HepG2 (cell line): ENCODE measurements around the gene TJAP1. TPM values are rescaled to one million over a fixed set of nuclear protein-coding genes. Genes with fewer than 3 reads are reported as not detected.

Source experiments
- ATF7 ChIP-seq, 2 experiments: fragments of 450-650 bp in 1 of 2; sonication (generic) in 1 of 2; formaldehyde crosslinking in 1 of 2; IDR thresholded peaks; 2 replicates each; pipeline versions ENCODE4 v1.4.0 to v1.6.1; 2016 to 2020; ENCODE audit warnings: antibody characterized with exemption in 1 of 2, mild to moderate bottlenecking in 1 of 2, missing genetic modification reagents in 1 of 2
- ATF7-NPFF ChIP-seq: sonication (generic); formaldehyde crosslinking; IDR thresholded peaks from 2 replicates; pipeline ENCODE4 v1.8.1; 2023; ENCODE audit warnings: mild to moderate bottlenecking, low read depth, missing genetic modification reagents, moderate library complexity
- CHCHD3 ChIP-seq: sonication (generic); formaldehyde crosslinking; IDR thresholded peaks from 2 replicates; pipeline ENCODE4 v1.8.0; 2022; ENCODE audit warnings: mild to moderate bottlenecking, missing genetic modification reagents, moderate library complexity
- FOXP1 ChIP-seq, 2 experiments: fragments of 450-650 bp in 1 of 2; IDR thresholded peaks; 2 replicates each; pipeline ENCODE4 v1.6.1; 2017 to 2018; ENCODE audit warnings: antibody characterized with exemption in 1 of 2
- KDM4B ChIP-seq: sonication (generic); formaldehyde crosslinking; IDR thresholded peaks from 2 replicates; pipeline ENCODE4 v1.4.0; 2020; ENCODE audit warnings: missing genetic modification reagents
- KMT2A ChIP-seq: sonication (generic); formaldehyde crosslinking; IDR thresholded peaks from 2 replicates; pipeline ENCODE4 v1.4.0; 2020; ENCODE audit warnings: missing genetic modification reagents
- PPARG ChIP-seq: conservative IDR thresholded peaks from 2 replicates; pipeline ENCODE4 v1.6.1; 2016; ENCODE audit warnings: missing biosample characterization, missing genetic modification reagents
- RARG ChIP-seq: sonication (generic); formaldehyde crosslinking; IDR thresholded peaks from 2 replicates; pipeline ENCODE4 v1.4.0; 2020; ENCODE audit warnings: low read depth, mild to moderate bottlenecking, missing genetic modification reagents
- SP5 ChIP-seq: IDR thresholded peaks from 2 replicates; pipeline ENCODE4 v1.6.1; 2016; ENCODE audit warnings: low read depth, borderline replicate concordance
- ZMAT3 ChIP-seq: sonication (generic); formaldehyde crosslinking; conservative IDR thresholded peaks from 2 replicates; pipeline ENCODE4 v1.7.0; 2021; ENCODE audit warnings: missing genetic modification reagents
- ZNF572 ChIP-seq: sonication (generic); formaldehyde crosslinking; IDR thresholded peaks from 2 replicates; pipeline ENCODE4 v1.5.1; 2020; ENCODE audit warnings: mild to moderate bottlenecking, missing genetic modification reagents
- ZSCAN29 ChIP-seq: sonication (generic); formaldehyde crosslinking; conservative IDR thresholded peaks from 2 replicates; pipeline ENCODE4 v1.4.0; 2020; ENCODE audit warnings: mild to moderate bottlenecking, missing genetic modification reagents
- polyA plus RNA-seq, 8 experiments: library from polyadenylated mRNA; depleted of rRNA in 3 of 8; stranded (reverse) in 7 of 8; unstranded in 1 of 8; fragments of >200 nt; fragmentation: Illumina TruSeq in 4 of 8; extraction: Trizol in 4 of 8; gene quantifications; 2 replicates each; pipeline versions ENCODE4 v1.2.1 to v1.2.3, GENCODE V29; 2011 to 2016; ENCODE audit warnings: low read depth in 4 of 8, missing spikeins in 1 of 8, mixed read lengths in 1 of 8; ENCODE audit not compliant: insufficient read depth in 1 of 8
- total RNA-seq, 5 experiments: library from RNA; depleted of rRNA; stranded (reverse); fragments of >200 nt; fragmentation: Illumina TruSeq; extraction: Trizol; gene quantifications; 2 replicates each; pipeline ENCODE4 v1.2.3, GENCODE V29; 2016; ENCODE audit warnings: low read depth in 1 of 5
- TF ChIP-seq, protein P1 (sequence below): sonication (generic); formaldehyde crosslinking; IDR thresholded peaks from 2 replicates; pipeline ENCODE4 v1.4.0; 2020; ENCODE audit warnings: missing genetic modification reagents
- TF ChIP-seq, protein P2 (sequence below): sonication (generic); formaldehyde crosslinking; IDR thresholded peaks from 2 replicates; pipeline ENCODE4 v1.4.0; 2020; ENCODE audit warnings: mild to moderate bottlenecking, missing genetic modification reagents
- TF ChIP-seq, protein P3 (sequence below): sonication (generic); formaldehyde crosslinking; IDR thresholded peaks from 2 replicates; pipeline ENCODE4 v1.5.1; 2020; ENCODE audit warnings: mild to moderate bottlenecking, moderate library complexity, missing genetic modification reagents
- TF ChIP-seq, protein P4 (sequence below): sonication (generic); formaldehyde crosslinking; IDR thresholded peaks from 2 replicates; pipeline ENCODE4 v1.5.1; 2020; ENCODE audit warnings: mild to moderate bottlenecking, missing genetic modification reagents, moderate library complexity

The TJAP1 gene
- total and polyA plus RNA-seq, 2 of the 13 experiments (the other 11 are each of a cell fraction or from before 2014, with no cell fraction given) = 15.7 to 41.6 TPM

DNA sequence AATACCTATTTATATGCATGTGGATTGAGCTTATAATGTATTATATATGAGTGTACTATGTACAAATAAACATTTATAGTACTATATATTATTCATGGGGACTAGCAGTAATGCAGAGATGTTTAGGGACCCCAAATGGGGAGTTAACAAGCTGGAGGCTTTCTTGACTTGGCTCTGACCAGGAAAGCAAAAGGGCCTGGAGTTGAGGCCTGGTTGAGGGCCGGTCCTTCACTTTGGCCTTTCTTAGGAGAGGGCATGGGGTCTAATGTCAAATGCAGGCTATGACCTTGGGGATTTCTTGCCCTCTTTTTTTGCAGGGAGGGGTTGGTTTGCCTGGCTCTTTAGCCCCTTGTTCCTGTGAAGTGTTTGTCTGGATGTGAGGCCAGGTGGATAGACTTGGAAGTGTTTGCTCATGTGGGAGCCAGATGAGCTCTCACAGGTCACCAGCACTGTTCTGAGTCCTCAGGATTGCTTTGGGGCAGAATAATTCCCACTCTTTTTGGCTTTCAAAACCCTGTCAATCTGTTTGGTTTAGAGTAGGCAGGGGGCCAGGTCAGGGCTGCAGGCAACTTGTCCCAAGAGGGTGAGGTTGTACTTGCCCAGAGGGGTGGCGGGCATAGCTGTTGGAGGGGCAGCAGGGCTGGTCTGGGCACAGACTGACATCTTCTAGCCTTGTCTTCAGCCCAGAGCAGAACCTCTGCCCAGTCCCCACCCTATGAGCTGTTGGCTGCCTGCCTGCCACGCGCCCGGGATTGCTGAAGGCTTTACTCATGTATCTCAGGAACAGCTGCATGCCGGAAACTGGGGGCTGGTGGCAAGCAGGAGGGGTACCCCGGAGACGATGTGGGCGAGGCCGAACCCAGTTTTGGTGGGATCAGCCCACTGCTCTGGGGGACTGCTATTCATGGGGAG lies 14.6 kb downstream of the TJAP1 start (continued):
- TF ChIP-seq, protein P1, sequence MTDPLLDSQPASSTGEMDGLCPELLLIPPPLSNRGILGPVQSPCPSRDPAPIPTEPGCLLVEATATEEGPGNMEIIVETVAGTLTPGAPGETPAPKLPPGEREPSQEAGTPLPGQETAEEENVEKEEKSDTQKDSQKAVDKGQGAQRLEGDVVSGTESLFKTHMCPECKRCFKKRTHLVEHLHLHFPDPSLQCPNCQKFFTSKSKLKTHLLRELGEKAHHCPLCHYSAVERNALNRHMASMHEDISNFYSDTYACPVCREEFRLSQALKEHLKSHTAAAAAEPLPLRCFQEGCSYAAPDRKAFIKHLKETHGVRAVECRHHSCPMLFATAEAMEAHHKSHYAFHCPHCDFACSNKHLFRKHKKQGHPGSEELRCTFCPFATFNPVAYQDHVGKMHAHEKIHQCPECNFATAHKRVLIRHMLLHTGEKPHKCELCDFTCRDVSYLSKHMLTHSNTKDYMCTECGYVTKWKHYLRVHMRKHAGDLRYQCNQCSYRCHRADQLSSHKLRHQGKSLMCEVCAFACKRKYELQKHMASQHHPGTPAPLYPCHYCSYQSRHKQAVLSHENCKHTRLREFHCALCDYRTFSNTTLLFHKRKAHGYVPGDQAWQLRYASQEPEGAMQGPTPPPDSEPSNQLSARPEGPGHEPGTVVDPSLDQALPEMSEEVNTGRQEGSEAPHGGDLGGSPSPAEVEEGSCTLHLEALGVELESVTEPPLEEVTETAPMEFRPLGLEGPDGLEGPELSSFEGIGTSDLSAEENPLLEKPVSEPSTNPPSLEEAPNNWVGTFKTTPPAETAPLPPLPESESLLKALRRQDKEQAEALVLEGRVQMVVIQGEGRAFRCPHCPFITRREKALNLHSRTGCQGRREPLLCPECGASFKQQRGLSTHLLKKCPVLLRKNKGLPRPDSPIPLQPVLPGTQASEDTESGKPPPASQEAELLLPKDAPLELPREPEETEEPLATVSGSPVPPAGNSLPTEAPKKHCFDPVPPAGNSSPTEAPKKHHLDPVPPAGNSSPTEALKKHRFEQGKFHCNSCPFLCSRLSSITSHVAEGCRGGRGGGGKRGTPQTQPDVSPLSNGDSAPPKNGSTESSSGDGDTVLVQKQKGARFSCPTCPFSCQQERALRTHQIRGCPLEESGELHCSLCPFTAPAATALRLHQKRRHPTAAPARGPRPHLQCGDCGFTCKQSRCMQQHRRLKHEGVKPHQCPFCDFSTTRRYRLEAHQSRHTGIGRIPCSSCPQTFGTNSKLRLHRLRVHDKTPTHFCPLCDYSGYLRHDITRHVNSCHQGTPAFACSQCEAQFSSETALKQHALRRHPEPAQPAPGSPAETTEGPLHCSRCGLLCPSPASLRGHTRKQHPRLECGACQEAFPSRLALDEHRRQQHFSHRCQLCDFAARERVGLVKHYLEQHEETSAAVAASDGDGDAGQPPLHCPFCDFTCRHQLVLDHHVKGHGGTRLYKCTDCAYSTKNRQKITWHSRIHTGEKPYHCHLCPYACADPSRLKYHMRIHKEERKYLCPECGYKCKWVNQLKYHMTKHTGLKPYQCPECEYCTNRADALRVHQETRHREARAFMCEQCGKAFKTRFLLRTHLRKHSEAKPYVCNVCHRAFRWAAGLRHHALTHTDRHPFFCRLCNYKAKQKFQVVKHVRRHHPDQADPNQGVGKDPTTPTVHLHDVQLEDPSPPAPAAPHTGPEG (CRISPR knock-in tag) = no peak
- TF ChIP-seq, protein P2, sequence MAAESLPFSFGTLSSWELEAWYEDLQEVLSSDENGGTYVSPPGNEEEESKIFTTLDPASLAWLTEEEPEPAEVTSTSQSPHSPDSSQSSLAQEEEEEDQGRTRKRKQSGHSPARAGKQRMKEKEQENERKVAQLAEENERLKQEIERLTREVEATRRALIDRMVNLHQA = no peak
- TF ChIP-seq ZMAT3 (CRISPR knock-in tag) = no peak
- no peak for TF ChIP-seq CHCHD3 (CRISPR knock-in tag)
- TF ChIP-seq, protein P3, sequence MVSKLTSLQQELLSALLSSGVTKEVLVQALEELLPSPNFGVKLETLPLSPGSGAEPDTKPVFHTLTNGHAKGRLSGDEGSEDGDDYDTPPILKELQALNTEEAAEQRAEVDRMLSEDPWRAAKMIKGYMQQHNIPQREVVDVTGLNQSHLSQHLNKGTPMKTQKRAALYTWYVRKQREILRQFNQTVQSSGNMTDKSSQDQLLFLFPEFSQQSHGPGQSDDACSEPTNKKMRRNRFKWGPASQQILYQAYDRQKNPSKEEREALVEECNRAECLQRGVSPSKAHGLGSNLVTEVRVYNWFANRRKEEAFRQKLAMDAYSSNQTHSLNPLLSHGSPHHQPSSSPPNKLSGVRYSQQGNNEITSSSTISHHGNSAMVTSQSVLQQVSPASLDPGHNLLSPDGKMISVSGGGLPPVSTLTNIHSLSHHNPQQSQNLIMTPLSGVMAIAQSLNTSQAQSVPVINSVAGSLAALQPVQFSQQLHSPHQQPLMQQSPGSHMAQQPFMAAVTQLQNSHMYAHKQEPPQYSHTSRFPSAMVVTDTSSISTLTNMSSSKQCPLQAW (CRISPR knock-in tag) = 0 out of 2 replicates have a peak, but pooled peaks have one; percentile 60
- TF ChIP-seq ATF7 (IDR thresholded peaks at IDR 0.05) = no peak
- no peak for TF ChIP-seq ATF7 (CRISPR knock-in tag; IDR thresholded peaks at IDR 0.05)
- TF ChIP-seq PPARG (CRISPR knock-in tag) = no peak
- TF ChIP-seq ZSCAN29 (CRISPR knock-in tag) = no peak
- TF ChIP-seq ATF7-NPFF (CRISPR knock-in tag) = 0 out of 2 replicates have a peak, but pooled peaks have one; percentile 30
- TF ChIP-seq, protein P4, sequence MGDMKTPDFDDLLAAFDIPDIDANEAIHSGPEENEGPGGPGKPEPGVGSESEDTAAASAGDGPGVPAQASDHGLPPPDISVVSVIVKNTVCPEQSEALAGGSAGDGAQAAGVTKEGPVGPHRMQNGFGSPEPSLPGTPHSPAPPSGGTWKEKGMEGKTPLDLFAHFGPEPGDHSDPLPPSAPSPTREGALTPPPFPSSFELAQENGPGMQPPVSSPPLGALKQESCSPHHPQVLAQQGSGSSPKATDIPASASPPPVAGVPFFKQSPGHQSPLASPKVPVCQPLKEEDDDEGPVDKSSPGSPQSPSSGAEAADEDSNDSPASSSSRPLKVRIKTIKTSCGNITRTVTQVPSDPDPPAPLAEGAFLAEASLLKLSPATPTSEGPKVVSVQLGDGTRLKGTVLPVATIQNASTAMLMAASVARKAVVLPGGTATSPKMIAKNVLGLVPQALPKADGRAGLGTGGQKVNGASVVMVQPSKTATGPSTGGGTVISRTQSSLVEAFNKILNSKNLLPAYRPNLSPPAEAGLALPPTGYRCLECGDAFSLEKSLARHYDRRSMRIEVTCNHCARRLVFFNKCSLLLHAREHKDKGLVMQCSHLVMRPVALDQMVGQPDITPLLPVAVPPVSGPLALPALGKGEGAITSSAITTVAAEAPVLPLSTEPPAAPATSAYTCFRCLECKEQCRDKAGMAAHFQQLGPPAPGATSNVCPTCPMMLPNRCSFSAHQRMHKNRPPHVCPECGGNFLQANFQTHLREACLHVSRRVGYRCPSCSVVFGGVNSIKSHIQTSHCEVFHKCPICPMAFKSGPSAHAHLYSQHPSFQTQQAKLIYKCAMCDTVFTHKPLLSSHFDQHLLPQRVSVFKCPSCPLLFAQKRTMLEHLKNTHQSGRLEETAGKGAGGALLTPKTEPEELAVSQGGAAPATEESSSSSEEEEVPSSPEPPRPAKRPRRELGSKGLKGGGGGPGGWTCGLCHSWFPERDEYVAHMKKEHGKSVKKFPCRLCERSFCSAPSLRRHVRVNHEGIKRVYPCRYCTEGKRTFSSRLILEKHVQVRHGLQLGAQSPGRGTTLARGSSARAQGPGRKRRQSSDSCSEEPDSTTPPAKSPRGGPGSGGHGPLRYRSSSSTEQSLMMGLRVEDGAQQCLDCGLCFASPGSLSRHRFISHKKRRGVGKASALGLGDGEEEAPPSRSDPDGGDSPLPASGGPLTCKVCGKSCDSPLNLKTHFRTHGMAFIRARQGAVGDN = peak; percentile 82
- TF ChIP-seq KDM4B (CRISPR knock-in tag) = no peak
- no peak for TF ChIP-seq FOXP1 (IDR thresholded peaks at IDR 0.05)
- no peak for TF ChIP-seq FOXP1 (CRISPR knock-in tag; IDR thresholded peaks at IDR 0.05)
- no peak for TF ChIP-seq KMT2A
- TF ChIP-seq RARG (CRISPR knock-in tag) = no peak
- 0 out of 2 replicates have a peak, but pooled peaks have one; percentile 34 for TF ChIP-seq ZNF572
- no peak for TF ChIP-seq SP5 (CRISPR knock-in tag)
